Hepatocyte (in vitro differentiated cells): ENCODE measurements around the gene COA3.

ENCODE experiments used
- CTCF ChIP-seq: fragments of 200-600 bp; sonication (generic); IDR thresholded peaks from 2 replicates; pipeline ENCODE4 v1.5.1; 2016; ENCODE audit warnings: antibody characterized with exemption, mild to moderate bottlenecking; ENCODE audit not compliant: poor library complexity
- EZH2 ChIP-seq: fragments of 200-600 bp; sonication (generic); IDR thresholded peaks from 2 replicates; pipeline ENCODE4 v1.6.1; 2016; ENCODE audit warnings: antibody characterized with exemption, mild to moderate bottlenecking, borderline replicate concordance

GRCh38 chr17:42748202-42748907, 50.1 kb downstream of the COA3 start:
- TF ChIP-seq CTCF (no peak), EZH2 (no peak)
